Measurements from ENCODE around the gene NUP50. TPM values are rescaled to one million over a fixed set of nuclear protein-coding genes. Genes with fewer than 3 reads are reported as not detected.

NUP50 gene
- total RNA-seq, 1 donor from 2014 or later: 79.0 TPM

DNA sequence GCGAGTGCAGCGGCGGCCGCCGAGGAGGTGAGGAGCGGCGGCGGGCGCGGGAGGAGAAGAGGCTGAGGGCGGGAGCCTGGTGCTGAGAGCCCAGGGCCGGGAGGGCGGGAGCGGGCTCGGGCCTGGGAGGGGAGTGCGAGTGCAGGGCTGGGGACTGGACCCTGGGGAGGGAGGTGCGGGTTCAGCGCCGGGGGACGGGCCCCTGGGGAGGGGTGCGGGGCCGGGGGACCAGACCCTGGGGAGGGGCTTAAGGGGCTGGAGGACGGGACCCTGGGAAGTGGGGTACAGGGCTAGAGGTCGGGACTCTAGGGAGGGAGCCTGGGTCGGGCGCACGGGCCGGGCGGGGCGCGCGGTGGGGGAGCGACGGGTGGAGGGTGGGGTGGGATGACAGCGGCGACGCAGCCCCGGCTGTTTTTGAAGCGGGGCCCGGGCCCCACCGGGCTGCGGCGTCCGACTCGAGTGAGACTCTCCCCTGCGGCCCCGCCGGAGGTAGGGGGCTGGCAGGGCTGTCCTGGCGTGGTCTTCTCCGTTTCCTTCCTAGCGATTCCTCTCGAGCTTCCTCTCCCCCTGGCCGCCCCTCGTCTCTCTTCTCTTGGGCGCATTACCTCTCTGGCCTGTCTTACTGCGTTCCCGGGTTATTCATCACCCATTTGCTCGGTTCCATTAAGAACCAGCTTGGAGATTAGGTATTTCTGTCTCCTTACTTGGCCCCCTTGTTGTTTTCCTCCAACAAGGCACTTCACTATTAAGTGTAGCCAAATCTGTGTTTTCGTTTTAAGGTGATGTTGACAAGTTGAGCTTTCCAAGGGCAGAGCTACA, 754 bp downstream of the NUP50 start:
- no peak for TF ChIP-seq CTCF (IDR thresholded peaks at IDR 0.05; ENCODE audit: partially characterized antibody, unreplicated experiment)
- peaks cover 6% of the 10 kb centered on the region for H3K27me3 Mint-ChIP-seq (ENCODE audit: unreplicated experiment)
- H3K4me3 Mint-ChIP-seq (ENCODE audit: unreplicated experiment): peak overlapping the region; percentile 97
- H3K9me3 Mint-ChIP-seq (ENCODE audit: unreplicated experiment): peaks cover 7% of the 10 kb centered on the region
- DNase-seq: peak; percentile 64
- peaks cover 6% of the 10 kb centered on the region for H3K4me1 Mint-ChIP-seq (ENCODE audit: low read depth, unreplicated experiment)
- H3K36me3 Mint-ChIP-seq (ENCODE audit: unreplicated experiment): no peaks in the 10 kb centered on the region
- peak overlapping the region; percentile 92 for H3K27ac Mint-ChIP-seq (ENCODE audit: unreplicated experiment)

DNA sequence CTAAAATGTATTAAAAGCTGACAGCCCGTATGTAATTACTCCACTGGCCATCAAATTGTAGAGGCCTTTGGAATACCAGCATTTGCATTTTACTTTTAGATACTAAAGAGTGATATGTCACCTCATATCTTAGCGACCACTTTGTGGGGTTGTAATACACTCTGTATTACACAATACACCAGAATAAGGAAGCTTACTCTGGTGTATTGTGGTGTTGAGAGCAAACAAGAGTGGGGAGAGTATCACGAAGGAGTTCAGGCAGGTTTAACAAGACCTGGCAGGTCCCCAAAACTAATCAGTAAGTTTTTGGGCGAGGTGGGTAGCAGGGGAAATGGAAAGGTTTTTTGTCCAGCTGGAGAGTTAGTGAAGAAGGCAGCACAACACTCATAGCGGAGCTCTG, 3.2 kb downstream of the NUP50 start:
- no peak overlapping the region for H3K4me3 Mint-ChIP-seq (ENCODE audit: unreplicated experiment)
- peaks cover 7% of the 10 kb centered on the region for H3K9me3 Mint-ChIP-seq (ENCODE audit: unreplicated experiment)
- no peak for TF ChIP-seq CTCF (IDR thresholded peaks at IDR 0.05; ENCODE audit: partially characterized antibody, unreplicated experiment)
- H3K27me3 Mint-ChIP-seq (ENCODE audit: unreplicated experiment): peaks cover 6% of the 10 kb centered on the region
- no peaks in the 10 kb centered on the region for H3K36me3 Mint-ChIP-seq (ENCODE audit: unreplicated experiment)
- no peak overlapping the region for H3K27ac Mint-ChIP-seq (ENCODE audit: unreplicated experiment)
- no peak for DNase-seq
- H3K4me1 Mint-ChIP-seq (ENCODE audit: low read depth, unreplicated experiment): peaks cover 5% of the 10 kb centered on the region

GRCh38 chr22:45169591-45170466, 6.1 kb downstream of the NUP50 start:
- Mint-ChIP-seq H3K36me3 (ENCODE audit: unreplicated experiment) (peaks cover 4% of the 10 kb centered on the region), H3K27me3 (ENCODE audit: unreplicated experiment) (peaks cover 4% of the 10 kb centered on the region), H3K27ac (ENCODE audit: unreplicated experiment) (no peak overlapping the region), H3K4me1 (ENCODE audit: low read depth, unreplicated experiment) (peaks cover 2% of the 10 kb centered on the region), H3K9me3 (ENCODE audit: unreplicated experiment) (peaks cover 7% of the 10 kb centered on the region), H3K4me3 (ENCODE audit: unreplicated experiment) (no peak overlapping the region)
- no peak for DNase-seq
- TF ChIP-seq CTCF (IDR thresholded peaks at IDR 0.05; ENCODE audit: partially characterized antibody, unreplicated experiment): no peak

DNA sequence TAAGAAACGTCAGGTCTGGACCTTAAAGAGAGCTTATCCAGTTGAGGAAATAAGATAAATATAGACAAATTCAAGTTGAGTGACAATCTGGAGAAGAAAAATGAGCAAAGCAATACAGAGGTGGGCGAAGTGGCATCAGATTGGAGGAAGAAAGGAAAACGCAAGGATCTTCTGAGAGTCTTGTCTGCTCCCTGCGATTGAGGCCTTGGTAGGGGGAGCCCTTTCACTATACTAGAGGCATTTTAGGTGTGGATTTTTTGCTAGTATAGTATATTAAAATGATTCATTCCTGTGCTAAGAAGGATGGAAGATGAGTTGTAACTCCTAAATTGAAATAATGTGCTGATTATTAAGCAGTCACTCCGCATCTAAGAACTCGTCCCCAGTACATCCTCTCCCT, 8.1 kb downstream of the NUP50 start:
- Mint-ChIP-seq H3K27ac (ENCODE audit: unreplicated experiment) (no peak overlapping the region), H3K9me3 (ENCODE audit: unreplicated experiment) (peaks cover 2% of the 10 kb centered on the region), H3K4me3 (ENCODE audit: unreplicated experiment) (no peak overlapping the region), H3K4me1 (ENCODE audit: low read depth, unreplicated experiment) (no peaks in the 10 kb centered on the region), H3K36me3 (ENCODE audit: unreplicated experiment) (peaks cover 4% of the 10 kb centered on the region), H3K27me3 (ENCODE audit: unreplicated experiment) (peaks cover 1% of the 10 kb centered on the region)
- no peak for TF ChIP-seq CTCF (IDR thresholded peaks at IDR 0.05; ENCODE audit: partially characterized antibody, unreplicated experiment)
- DNase-seq: no peak
